Astrocyte (in vitro differentiated cells and primary cell): Measurements from ENCODE around the gene QSER1.

Experiments
- CTCF ChIP-seq: IDR thresholded peaks from 2 replicates; pipeline ENCODE4 v1.5.1; 2011; ENCODE audit warnings: low read depth, mild to moderate bottlenecking, inconsistent platforms, low read length, moderate library complexity; ENCODE audit not compliant: insufficient read depth
- EZH2 ChIP-seq: IDR thresholded peaks from 2 replicates; pipeline ENCODE4 v1.6.1; 2012; ENCODE audit warnings: mild to moderate bottlenecking, low read length, inconsistent platforms; ENCODE audit not compliant: insufficient read depth

DNA sequence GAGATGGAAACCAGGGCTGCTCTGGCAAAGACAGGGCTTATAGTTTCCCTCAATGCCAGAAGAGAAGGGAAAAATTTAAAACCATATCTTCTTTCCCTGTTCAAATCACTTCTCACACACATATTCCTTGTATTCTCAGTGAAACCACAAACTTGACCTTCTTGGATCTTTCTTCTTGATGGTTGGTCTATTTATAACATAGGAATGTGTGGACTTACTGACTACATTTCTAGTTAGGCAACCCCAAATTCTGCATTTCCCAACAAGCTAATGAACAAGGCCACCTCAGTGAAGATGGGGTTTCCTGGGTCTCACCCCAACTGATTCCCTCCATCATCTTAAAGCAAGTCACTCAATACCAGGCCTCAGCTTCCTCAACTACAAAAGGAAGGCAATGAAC lies 3.8 kb upstream of the QSER1 start:
- no peak for TF ChIP-seq CTCF
- TF ChIP-seq EZH2: no peak
